Memory B cell (primary cell): ENCODE data around the gene XKR7.
A peak's percentile ranks its signal among the peaks of the same experiment; 100 is the strongest.

Experiments used
- ATAC-seq: fragments of 150-1000 bp; cut with Tn5 transposase; 2 replicates; pipeline ENCODE4 v1.10.0; 2021; ENCODE audit warnings: low read depth, mild to moderate bottlenecking, moderate library complexity
- DNase-seq, 2 donors: peaks; one replicate each; pipeline ENCODE4 v3.0.0; 2022; ENCODE audit warnings: low spot score in 2 of 2
- H3K27ac Mint-ChIP-seq: one replicate; pipeline ENCODE4 v1.8.0; 2022; ENCODE audit warnings: mild to moderate bottlenecking, moderate library complexity, mixed read lengths
- H3K27me3 Mint-ChIP-seq: one replicate; pipeline ENCODE4 v1.8.0; 2022; ENCODE audit warnings: mixed read lengths
- H3K36me3 Mint-ChIP-seq: one replicate; pipeline ENCODE4 v1.8.0; 2022; ENCODE audit warnings: mild to moderate bottlenecking, mixed read lengths
- H3K4me1 Mint-ChIP-seq: one replicate; pipeline ENCODE4 v1.8.0; 2022; ENCODE audit warnings: mixed read lengths
- H3K4me3 Mint-ChIP-seq: one replicate; pipeline ENCODE4 v1.8.0; 2022; ENCODE audit warnings: mild to moderate bottlenecking, moderate library complexity, mixed read lengths
- H3K9me3 Mint-ChIP-seq: one replicate; pipeline ENCODE4 v1.8.0; 2022; ENCODE audit warnings: mixed read lengths

Gene XKR7

DNA sequence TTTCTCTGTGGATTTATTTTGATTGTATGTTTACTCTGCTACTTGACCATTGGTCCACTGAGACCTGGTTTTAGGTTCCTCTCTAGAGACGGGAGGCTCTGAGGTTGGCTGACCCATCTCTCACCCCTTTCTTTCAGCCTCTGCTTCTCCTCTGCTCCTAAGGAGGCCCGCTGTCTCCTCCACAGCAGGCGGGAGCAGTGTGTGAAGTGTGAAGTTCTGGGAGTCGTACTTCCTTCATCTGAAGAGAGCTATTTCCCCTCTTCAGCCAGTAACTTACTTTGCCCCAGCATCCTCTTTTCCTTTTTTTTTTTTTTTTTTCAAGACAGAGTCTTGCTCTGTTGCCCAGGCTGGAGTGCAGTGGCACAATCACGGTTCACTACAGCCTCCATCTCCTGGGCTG is 37.2 kb upstream of the XKR7 start:
- Mint-ChIP-seq H3K27ac (no peak overlapping the region), H3K27me3 (peaks cover 6% of the 10 kb centered on the region), H3K9me3 (no peaks in the 10 kb centered on the region), H3K4me3 (no peak overlapping the region), H3K4me1 (no peaks in the 10 kb centered on the region), H3K36me3 (no peaks in the 10 kb centered on the region)
- DNase-seq (no peak), ATAC-seq (no peak)

DNA sequence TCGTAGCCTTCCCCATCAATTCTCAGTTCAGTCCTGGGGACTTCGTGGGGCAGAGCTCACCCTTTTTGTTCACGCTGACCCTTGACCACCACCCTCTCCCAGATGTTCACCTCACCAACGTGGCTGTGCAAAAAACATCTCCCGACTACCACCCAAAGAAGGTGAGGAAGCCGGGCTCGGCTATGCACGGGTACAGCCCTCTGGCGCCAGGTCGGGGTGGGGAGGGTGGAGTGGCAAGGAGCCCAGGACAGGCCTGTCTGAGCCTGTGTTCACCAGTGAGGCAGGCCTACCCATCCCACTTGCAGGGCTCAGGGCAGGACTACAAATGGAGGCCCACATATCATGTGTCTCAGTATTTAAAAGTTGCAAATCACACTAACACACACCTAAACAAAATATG is 34.3 kb upstream of the XKR7 start:
- H3K36me3 Mint-ChIP-seq, result no peaks in the 10 kb centered on the region
- DNase-seq, result no peak
- peaks cover 2% of the 10 kb centered on the region for H3K27me3 Mint-ChIP-seq
- H3K4me3 Mint-ChIP-seq, result no peak overlapping the region
- ATAC-seq, result no peak
- no peaks in the 10 kb centered on the region for H3K4me1 Mint-ChIP-seq
- H3K9me3 Mint-ChIP-seq, result no peaks in the 10 kb centered on the region
- H3K27ac Mint-ChIP-seq, result no peak overlapping the region

DNA sequence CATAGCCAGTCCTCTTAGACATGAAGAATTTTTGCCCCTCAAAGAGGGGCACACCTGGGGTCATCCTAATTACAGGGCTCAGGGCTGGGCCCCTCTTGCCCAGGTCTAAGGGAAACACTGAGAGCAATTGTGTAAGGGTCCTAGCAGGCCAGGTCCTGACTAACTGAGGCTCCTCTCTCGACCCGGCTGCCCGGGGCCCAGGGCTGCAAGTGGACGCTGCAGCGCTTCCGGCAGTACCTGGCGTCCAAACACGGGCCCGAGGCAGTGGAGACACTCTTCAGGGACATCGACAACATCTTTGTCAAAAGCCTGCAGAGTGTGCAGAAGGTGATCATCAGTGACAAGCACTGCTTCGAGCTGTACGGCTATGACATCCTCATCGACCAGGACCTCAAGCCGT is 33.5 kb upstream of the XKR7 start:
- Mint-ChIP-seq H3K36me3 (no peaks in the 10 kb centered on the region), H3K9me3 (no peaks in the 10 kb centered on the region), H3K27ac (no peak overlapping the region), H3K27me3 (no peaks in the 10 kb centered on the region), H3K4me3 (no peak overlapping the region), H3K4me1 (no peaks in the 10 kb centered on the region)
- DNase-seq, result no peak
- ATAC-seq, result no peak

DNA sequence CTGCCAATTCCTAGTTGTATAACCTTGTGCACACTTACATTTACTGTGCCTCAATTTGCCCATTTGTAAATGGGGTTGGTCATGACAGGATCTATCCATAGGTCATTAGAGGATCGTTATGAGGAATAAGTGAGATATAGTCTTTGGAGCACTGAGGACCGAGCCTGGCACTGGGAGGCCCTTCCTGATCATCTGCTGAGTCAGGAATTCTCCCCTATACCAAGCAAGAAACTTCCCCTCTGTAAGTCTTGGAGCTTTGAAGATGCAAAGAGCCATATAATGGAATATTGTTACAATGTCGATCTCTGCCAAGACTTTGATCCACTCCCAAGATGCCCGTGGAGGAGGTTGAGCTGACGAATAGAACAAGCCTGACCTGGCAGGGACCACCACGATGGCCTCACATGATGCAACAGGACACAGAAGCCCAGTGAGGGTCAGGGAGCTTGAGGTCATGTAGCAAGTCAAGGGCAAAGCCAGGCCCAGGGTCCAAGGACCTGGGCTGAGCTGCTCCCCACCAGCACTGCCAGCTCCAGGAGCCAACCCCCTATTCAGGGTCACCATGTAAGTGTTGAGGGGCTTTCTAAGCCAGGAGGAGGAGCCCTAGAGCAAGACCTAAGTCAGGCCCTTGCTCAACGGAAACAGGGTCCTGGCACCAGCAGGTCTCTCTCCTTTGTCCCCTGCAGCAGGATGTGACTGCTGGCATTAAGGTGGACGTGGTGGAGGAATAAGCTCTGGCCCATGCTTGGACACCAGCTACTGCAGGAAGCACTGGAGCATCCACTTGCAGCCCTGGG is 32.8 kb upstream of the XKR7 start:
- no peaks in the 10 kb centered on the region for H3K27me3 Mint-ChIP-seq
- no peak overlapping the region for H3K27ac Mint-ChIP-seq
- no peaks in the 10 kb centered on the region for H3K9me3 Mint-ChIP-seq
- no peak for DNase-seq
- H3K4me1 Mint-ChIP-seq, result no peaks in the 10 kb centered on the region
- no peak for ATAC-seq
- no peak overlapping the region for H3K4me3 Mint-ChIP-seq
- no peaks in the 10 kb centered on the region for H3K36me3 Mint-ChIP-seq

DNA sequence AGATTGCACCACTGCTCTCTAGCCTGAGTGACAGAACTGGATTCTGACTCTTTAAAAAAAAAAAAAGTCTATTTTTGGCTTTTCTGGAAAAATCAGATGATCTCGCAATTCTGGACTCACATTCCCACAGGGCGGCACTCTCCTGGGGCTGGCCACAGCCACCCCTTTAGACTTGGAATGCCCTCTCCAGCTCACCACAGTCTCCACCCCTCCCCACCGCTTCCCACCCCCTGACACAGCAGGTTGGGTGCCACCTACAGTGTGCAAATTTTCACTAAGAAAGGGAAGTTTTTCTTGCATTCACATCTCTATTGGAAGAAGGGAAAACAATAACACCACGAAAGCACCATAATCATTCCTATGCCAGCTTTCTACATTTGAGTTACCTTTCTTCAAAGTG is 31.5 kb upstream of the XKR7 start:
- H3K27ac Mint-ChIP-seq, result no peak overlapping the region
- no peaks in the 10 kb centered on the region for H3K4me1 Mint-ChIP-seq
- H3K36me3 Mint-ChIP-seq, result peaks cover 1% of the 10 kb centered on the region
- DNase-seq, result no peak
- no peaks in the 10 kb centered on the region for H3K27me3 Mint-ChIP-seq
- no peak overlapping the region for H3K4me3 Mint-ChIP-seq
- H3K9me3 Mint-ChIP-seq, result no peaks in the 10 kb centered on the region
- ATAC-seq, result no peak

DNA sequence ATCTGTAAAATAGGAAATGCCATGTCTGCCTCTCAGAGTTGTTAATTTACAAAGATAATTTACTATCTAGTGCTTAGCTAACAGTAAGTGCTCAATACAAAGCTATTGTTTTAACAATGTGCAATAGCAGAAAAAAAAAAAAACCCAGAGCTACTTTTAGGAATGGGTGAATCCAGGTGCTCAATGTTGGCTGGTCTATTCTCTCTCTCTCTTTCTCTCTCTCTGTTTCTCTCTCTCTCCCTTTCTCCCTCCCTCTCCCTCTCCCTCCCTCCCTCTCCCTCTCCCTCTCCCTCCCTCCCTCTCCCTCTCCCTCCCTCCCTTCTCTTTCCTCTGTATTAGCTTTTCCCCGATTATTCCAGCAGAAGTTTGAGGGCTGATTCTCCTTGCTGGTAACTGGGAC is 30.1 kb upstream of the XKR7 start:
- ATAC-seq, result no peak
- no peak overlapping the region for H3K27ac Mint-ChIP-seq
- no peaks in the 10 kb centered on the region for H3K4me1 Mint-ChIP-seq
- peaks cover 5% of the 10 kb centered on the region for H3K36me3 Mint-ChIP-seq
- no peak overlapping the region for H3K4me3 Mint-ChIP-seq
- DNase-seq, result no peak
- H3K27me3 Mint-ChIP-seq, result no peaks in the 10 kb centered on the region
- no peaks in the 10 kb centered on the region for H3K9me3 Mint-ChIP-seq

DNA sequence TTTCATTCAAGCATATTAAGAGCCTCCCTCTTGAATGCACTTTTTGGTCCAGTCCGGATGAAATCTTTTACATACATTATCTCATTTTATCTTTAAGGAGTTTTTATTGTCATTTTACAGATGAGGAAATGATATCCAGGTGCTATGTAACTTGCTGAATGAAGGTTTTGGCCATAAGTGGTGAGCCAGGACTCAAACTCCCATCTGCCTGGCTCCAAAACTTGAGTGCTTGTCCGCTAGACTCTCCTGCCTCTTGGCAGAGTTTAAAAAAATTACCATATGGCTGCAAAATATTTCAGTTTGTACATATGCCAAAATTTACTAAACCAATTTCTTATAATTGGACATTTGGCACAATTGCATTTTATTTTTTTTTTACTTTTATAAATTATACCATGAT is 28.3 kb upstream of the XKR7 start:
- no peaks in the 10 kb centered on the region for H3K27me3 Mint-ChIP-seq
- no peak for DNase-seq
- H3K4me1 Mint-ChIP-seq, result no peaks in the 10 kb centered on the region
- no peak overlapping the region for H3K27ac Mint-ChIP-seq
- no peak overlapping the region for H3K4me3 Mint-ChIP-seq
- no peaks in the 10 kb centered on the region for H3K9me3 Mint-ChIP-seq
- no peak for ATAC-seq
- peaks cover 9% of the 10 kb centered on the region for H3K36me3 Mint-ChIP-seq

DNA sequence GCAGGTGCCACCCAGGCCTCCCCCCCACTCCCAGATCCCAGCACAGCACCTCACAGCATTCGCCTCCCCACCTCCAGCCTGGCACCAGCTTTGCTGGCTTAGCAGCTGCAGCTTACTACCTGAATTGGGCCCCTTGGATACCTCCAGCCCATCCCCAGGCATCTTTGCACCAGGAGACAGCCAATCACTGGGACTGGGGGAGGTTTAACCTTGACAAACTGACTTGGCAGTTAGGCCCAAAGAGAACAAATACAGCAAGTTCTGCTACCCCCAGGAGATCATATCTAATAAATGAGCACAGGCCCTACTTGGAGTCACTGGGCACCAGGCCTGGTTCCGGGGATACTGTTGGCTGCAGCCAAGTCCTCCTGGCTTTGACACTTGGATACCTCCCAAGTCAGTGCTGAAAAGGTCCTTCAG is 24.9 kb upstream of the XKR7 start:
- no peaks in the 10 kb centered on the region for H3K27me3 Mint-ChIP-seq
- H3K36me3 Mint-ChIP-seq, result peaks cover 14% of the 10 kb centered on the region
- no peaks in the 10 kb centered on the region for H3K4me1 Mint-ChIP-seq
- DNase-seq, result no peak
- no peak overlapping the region for H3K4me3 Mint-ChIP-seq
- ATAC-seq, result no peak
- no peak overlapping the region for H3K27ac Mint-ChIP-seq
- H3K9me3 Mint-ChIP-seq, result no peaks in the 10 kb centered on the region

DNA sequence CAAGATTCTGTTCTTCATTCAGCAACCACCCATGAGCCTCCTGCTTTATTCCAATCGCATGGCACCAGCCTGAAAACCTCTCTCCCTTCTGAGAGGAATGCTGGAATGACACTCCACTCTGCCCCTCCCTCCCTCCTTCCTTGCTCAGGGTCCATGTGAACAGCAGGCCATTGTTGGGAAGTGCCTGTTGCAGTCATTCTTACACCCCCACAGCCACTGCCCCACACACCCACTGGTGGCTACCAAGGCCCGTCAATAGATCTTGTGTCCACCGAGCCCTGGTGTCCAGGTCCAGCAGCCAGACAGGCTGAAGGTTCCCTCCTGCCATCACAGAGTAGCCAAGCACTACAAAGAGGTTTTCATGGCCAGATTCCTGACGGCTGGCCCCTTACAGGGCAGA is 22.6 kb upstream of the XKR7 start:
- ATAC-seq, result no peak
- Mint-ChIP-seq H3K4me3 (no peak overlapping the region), H3K27me3 (no peaks in the 10 kb centered on the region), H3K36me3 (peaks cover 31% of the 10 kb centered on the region), H3K9me3 (no peaks in the 10 kb centered on the region), H3K27ac (no peak overlapping the region), H3K4me1 (peaks cover 11% of the 10 kb centered on the region)
- DNase-seq, result no peak

DNA sequence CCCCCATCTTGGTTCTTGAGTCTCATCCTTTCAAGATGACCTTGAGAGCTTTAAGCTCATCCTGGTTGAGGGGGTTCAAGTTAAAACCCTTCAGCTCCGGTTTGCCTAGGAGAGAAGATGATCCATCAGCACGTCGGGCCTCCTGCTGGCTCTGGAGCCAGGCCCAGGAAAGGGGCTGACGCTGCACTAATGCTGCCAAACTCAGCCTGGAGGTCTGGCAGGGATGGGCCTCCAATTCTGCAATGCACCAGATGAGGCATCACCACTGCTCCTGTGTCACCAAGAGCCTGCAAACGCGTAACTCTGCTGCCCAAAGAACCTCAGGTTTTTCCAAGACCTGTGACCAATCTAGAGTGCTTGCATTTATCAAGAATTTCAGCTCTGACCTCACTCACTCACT is 22.2 kb upstream of the XKR7 start:
- H3K36me3 Mint-ChIP-seq, result peaks cover 31% of the 10 kb centered on the region
- ATAC-seq (no peak), DNase-seq (no peak)
- no peaks in the 10 kb centered on the region for H3K27me3 Mint-ChIP-seq
- H3K9me3 Mint-ChIP-seq, result no peaks in the 10 kb centered on the region
- H3K27ac Mint-ChIP-seq, result no peak overlapping the region
- H3K4me3 Mint-ChIP-seq, result no peak overlapping the region
- peaks cover 11% of the 10 kb centered on the region for H3K4me1 Mint-ChIP-seq

DNA sequence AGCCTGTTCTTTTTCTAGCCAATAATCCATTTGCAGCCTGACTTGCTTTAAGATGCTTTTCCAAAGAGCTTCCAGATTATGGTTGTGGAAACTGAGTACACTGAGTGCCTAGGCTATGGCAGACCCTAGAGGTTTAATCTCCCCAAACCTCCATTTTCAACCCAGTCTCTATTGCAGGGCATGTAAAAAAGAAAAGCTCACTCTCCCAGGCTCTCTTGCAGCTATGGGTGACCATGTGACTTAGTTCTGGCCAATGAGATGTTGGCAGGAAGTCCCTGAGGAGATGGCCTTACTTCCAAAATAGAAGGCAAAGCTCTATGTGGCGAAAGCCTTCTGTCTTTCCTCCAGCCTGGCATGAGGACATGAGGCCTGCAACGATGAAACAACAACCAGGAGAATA is 19.9 kb upstream of the XKR7 start:
- DNase-seq, result no peak
- H3K36me3 Mint-ChIP-seq, result peaks cover 27% of the 10 kb centered on the region
- H3K27ac Mint-ChIP-seq, result no peak overlapping the region

DNA sequence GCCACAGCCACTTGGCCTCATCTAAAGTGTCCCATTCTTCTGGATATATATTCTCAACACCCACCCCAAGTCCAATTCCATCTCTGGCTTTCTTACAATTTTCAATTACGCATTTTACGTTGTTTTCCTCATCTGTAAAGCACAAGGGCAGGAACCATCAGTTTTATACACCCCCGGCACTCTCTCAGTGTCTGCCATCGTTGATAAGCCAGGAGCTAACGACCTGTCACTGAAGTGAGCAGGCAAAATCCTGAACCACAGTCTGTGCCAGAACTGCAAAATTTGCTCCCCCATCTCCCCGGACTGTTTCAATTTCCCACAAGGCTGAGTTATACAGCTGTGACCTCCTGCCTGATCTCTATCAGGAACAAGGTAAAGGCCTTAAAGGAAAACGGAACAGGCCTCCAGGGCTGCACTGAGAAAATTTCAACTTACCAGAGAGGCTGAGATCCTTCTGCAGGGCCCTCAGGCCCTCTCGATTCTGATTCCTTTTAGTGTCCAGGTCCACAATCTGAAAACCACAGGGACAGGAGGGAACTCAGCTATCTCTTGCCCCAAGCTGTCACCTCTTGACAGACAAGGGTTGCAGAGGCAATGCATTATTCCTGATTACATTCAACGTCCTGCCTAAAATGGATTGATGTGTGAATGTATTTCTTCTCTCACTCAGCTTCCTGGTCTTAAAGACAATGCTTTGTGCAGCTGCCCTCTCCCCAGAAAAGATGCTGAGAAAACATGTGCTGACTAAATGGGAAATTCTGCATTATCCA is 17.9 kb upstream of the XKR7 start:
- Mint-ChIP-seq H3K27me3 (peaks cover 4% of the 10 kb centered on the region), H3K9me3 (no peaks in the 10 kb centered on the region), H3K4me1 (peaks cover 23% of the 10 kb centered on the region), H3K27ac (no peak overlapping the region), H3K36me3 (peaks cover 24% of the 10 kb centered on the region), H3K4me3 (peak overlapping the region; percentile 12)
- DNase-seq, result no peak
- ATAC-seq, result no peak

More for the DNA sequence above, 19.9 kb upstream of the XKR7 start:
- Mint-ChIP-seq H3K4me3 (no peak overlapping the region), H3K4me1 (peaks cover 23% of the 10 kb centered on the region), H3K27me3 (no peaks in the 10 kb centered on the region), H3K9me3 (no peaks in the 10 kb centered on the region)
- no peak for ATAC-seq

DNA sequence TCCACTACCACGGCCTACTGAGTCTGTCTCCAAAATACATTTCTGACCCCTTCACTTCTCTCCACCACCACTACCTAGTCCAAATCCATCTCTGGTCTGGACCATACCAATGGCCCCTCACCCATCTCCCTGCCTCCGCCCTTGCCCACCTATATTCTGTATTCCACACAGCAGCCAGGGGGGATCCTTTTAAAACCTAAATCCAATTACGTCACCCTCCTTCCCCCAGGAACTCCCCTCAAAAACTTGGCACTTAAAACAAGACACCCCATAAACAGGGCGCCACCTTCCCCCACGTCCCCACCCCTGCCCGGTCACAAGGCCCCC is 16.8 kb upstream of the XKR7 start:
- H3K4me1 Mint-ChIP-seq, result peaks cover 23% of the 10 kb centered on the region
- H3K36me3 Mint-ChIP-seq, result peaks cover 24% of the 10 kb centered on the region
- ATAC-seq (no peak), DNase-seq (no peak)
- H3K9me3 Mint-ChIP-seq, result no peaks in the 10 kb centered on the region
- peaks cover 8% of the 10 kb centered on the region for H3K27me3 Mint-ChIP-seq
- H3K27ac Mint-ChIP-seq, result peak overlapping the region; percentile 98
- peak overlapping the region; percentile 100 for H3K4me3 Mint-ChIP-seq

DNA sequence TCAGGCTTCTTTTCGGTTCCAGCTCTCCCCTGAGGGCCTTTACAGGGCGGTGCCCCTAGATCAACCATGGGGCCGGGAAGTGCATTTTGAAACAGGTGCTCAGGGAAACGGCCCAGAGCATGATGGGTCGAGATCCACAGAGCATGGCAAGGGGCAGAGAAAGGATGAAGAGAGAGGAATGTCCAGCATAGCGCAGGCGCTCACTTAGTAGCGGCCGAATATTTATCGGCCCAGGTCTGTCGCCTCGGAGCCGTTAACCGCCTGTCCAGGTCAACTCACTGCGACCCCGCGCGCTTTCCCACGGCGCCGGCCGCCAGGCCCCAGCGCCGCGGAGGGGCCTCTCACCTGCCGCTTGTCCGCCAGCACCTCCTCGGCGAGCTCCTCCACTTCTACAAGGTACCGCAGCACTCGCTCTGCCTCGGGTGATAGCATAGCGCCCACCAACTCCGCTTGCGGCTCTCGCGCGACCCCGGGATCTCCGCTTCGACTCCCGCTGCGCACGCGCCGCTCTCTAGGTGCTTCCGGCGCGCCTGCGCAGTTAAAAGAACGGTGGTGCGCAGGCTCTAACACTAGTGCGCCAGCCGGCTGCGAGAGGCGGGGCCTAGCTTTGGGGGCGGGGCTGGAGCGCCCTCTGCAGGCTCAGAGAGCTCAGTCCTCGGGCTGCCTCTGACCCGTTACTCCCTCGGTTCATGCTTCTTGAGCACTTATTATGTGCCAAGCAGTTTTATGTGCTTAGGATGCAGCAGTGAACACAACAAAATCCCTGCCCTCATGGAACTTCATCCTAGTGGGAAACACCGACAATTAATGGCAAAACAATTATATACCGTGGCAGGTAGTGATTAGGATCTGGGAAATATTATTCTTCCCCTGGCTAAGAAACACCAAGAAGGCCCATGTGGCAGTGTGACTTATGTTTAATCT is 16.2 kb upstream of the XKR7 start, which contains the start of gene PDRG1:
Gene PDRG1 (minus strand): TSS at position 517 of the 924 bp plus-strand sequence. CDS start 85 bp downstream, at position 432.
- Mint-ChIP-seq H3K9me3 (no peaks in the 10 kb centered on the region), H3K4me1 (peaks cover 23% of the 10 kb centered on the region)

More for the DNA sequence above, 16.2 kb upstream of the XKR7 start, which contains the start of gene PDRG1:
- H3K36me3 Mint-ChIP-seq, result peaks cover 20% of the 10 kb centered on the region
- ATAC-seq (peak; percentile 86), DNase-seq (peak; percentile 98 to 99)
- H3K27me3 Mint-ChIP-seq, result peaks cover 8% of the 10 kb centered on the region
- peak within 1 kb of the TSS; percentile 100 for H3K4me3 Mint-ChIP-seq
- H3K27ac Mint-ChIP-seq, result peak within 1 kb of the TSS; percentile 98
